Fibroblast of lung (primary cell): Measurements from ENCODE around the gene INCA1. TPM values are rescaled to one million over a fixed set of nuclear protein-coding genes. Genes with fewer than 3 reads are reported as not detected.
"Not testable (repeated sequence)": the region's sequence is repeated elsewhere in the genome, so short reads cannot be mapped to it uniquely, and the experiment has no call there.

ENCODE experiments used
- DNase-seq, 2 donors: peaks; one replicate each; pipeline versions ENCODE4 v3.0.0 to v3.0.0-alpha.2; 2010; ENCODE audit warnings: low read depth in 2 of 2
- H2AFZ ChIP-seq: 2 replicates; pipeline ENCODE4 v1.5.1; 2012; ENCODE audit warnings: low read length, control low read depth, inconsistent platforms
- H3K27ac ChIP-seq: 2 replicates; pipeline ENCODE4 v1.5.1; 2011; ENCODE audit warnings: low read length, control low read depth; ENCODE audit not compliant: insufficient read depth
- H3K27me3 ChIP-seq: 2 replicates; pipeline ENCODE4 v1.5.1; 2011; ENCODE audit warnings: mild to moderate bottlenecking, low read length; ENCODE audit not compliant: control insufficient read depth, insufficient read depth
- H3K36me3 ChIP-seq: 2 replicates; pipeline ENCODE4 v1.5.1; 2011; ENCODE audit warnings: low read length; ENCODE audit not compliant: control insufficient read depth, insufficient read depth
- H3K4me1 ChIP-seq: 2 replicates; pipeline ENCODE4 v1.5.1; 2011; ENCODE audit warnings: low read length; ENCODE audit not compliant: control insufficient read depth, insufficient read depth; ENCODE audit errors: extremely low read depth
- H3K4me2 ChIP-seq: 2 replicates; pipeline ENCODE4 v1.5.1; 2011; ENCODE audit warnings: low read length, control low read depth; ENCODE audit not compliant: insufficient read depth; ENCODE audit errors: extremely low read depth
- H3K4me3 ChIP-seq, 4 experiments: fragments of 200-600 bp in 1 of 4; sonication (generic) in 1 of 4; replicated peaks in 1 of 4; 2 replicates each; pipeline ENCODE4 v1.5.1; 2011 to 2016; ENCODE audit warnings: low read length in 4 of 4, low read depth in 3 of 4, mild to moderate bottlenecking in 3 of 4, control low read depth in 2 of 4, inconsistent platforms in 1 of 4, mixed read lengths in 1 of 4; ENCODE audit not compliant: insufficient read depth in 1 of 4; ENCODE audit errors: control extremely low read depth in 1 of 4
- H3K79me2 ChIP-seq: 2 replicates; pipeline ENCODE4 v1.5.1; 2012; ENCODE audit warnings: mild to moderate bottlenecking, low read length, inconsistent platforms; ENCODE audit not compliant: control insufficient read depth, insufficient read depth
- H3K9ac ChIP-seq: 2 replicates; pipeline ENCODE4 v1.5.1; 2011; ENCODE audit warnings: mild to moderate bottlenecking, low read length, control low read depth; ENCODE audit not compliant: insufficient read depth
- H3K9me3 ChIP-seq: 2 replicates; pipeline ENCODE4 v1.5.1; 2012; ENCODE audit warnings: low read depth, low read length; ENCODE audit not compliant: control insufficient read depth, insufficient read depth
- H4K20me1 ChIP-seq: 2 replicates; pipeline ENCODE4 v1.5.1; 2011; ENCODE audit warnings: low read length; ENCODE audit not compliant: control insufficient read depth, insufficient read depth; ENCODE audit errors: extremely low read depth
- CTCF ChIP-seq, 2 donors: IDR thresholded peaks in 1 of 2; conservative IDR thresholded peaks in 1 of 2; 1 replicate in 1 of 2; 2 replicates in 1 of 2; pipeline ENCODE4 v1.5.1; 2011 to 2012; ENCODE audit warnings: low read length in 2 of 2, control low read depth in 1 of 2, inconsistent platforms in 1 of 2, low read depth in 1 of 2, mild to moderate bottlenecking in 1 of 2
- EZH2 ChIP-seq: IDR thresholded peaks from 2 replicates; pipeline ENCODE4 v1.5.1; 2012; ENCODE audit warnings: low read length, control low read depth, mild to moderate bottlenecking; ENCODE audit errors: missing control alignments
- polyA plus RNA-seq, 2 donors: library from polyadenylated mRNA; depleted of rRNA in 1 of 2; stranded (reverse) in 1 of 2; unstranded in 1 of 2; fragments of >200 nt; gene quantifications; 2 replicates each; pipeline ENCODE4 v1.2.1, GENCODE V29; 2011 to 2012; ENCODE audit warnings: missing spikeins in 1 of 2
- total RNA-seq: library from RNA; depleted of rRNA; stranded (reverse); fragments of >200 nt; gene quantifications from 2 replicates; pipeline ENCODE4 v1.2.1, GENCODE V29; 2014

INCA1 gene
- total and polyA plus RNA-seq, 2 donors (not counting 1 experiment from before 2014, with no cell fraction given): 0.28 to 0.33 TPM

- H3K4me3 ChIP-seq: no peak overlapping the region
- no peaks in the 10 kb centered on the region for H3K36me3 ChIP-seq
- no peak for DNase-seq
- H3K27ac ChIP-seq: no peak overlapping the region
- no peaks in the 10 kb centered on the region for H3K79me2 ChIP-seq
- no peaks in the 10 kb centered on the region for H3K4me1 ChIP-seq
- no peaks in the 10 kb centered on the region for H3K27me3 ChIP-seq
- no peaks in the 10 kb centered on the region for H3K9me3 ChIP-seq
- no peak overlapping the region for H3K9ac ChIP-seq
- H3K4me2 ChIP-seq: no peak overlapping the region
- no peaks in the 10 kb centered on the region for H4K20me1 ChIP-seq
- TF ChIP-seq EZH2: no peak
- no peak for TF ChIP-seq CTCF (conservative IDR thresholded peaks at IDR 0.05 in 1 of 2, IDR thresholded peaks at IDR 0.05 in 1 of 2; ENCODE audit: low read depth in 1 of 2, low read length in 2 of 2)
- H2AFZ ChIP-seq: no peak overlapping the region
Observed at GRCh38 chr17:5032865-5033264, 35.5 kb upstream of the INCA1 start.

- Histone ChIP-seq H4K20me1 (no peaks in the 10 kb centered on the region), H3K4me1 (no peaks in the 10 kb centered on the region), H2AFZ (peak overlapping the region; percentile 86), H3K36me3 (no peaks in the 10 kb centered on the region), H3K27me3 (no peaks in the 10 kb centered on the region), H3K4me2 (peak overlapping the region; percentile 1), H3K9ac (no peak overlapping the region), H3K4me3 (peak overlapping the region in 2 of 4 experiments; percentile 39 to 51), H3K9me3 (no peaks in the 10 kb centered on the region), H3K27ac (no peak overlapping the region), H3K79me2 (no peaks in the 10 kb centered on the region)
- TF ChIP-seq CTCF (conservative IDR thresholded peaks at IDR 0.05 in 1 of 2, IDR thresholded peaks at IDR 0.05 in 1 of 2; ENCODE audit: low read depth in 1 of 2, low read length in 2 of 2) (peak; percentile 73 to 81), EZH2 (no peak)
- DNase-seq: peak; percentile 68 to 74
Observed at GRCh38 chr17:5031365-5032082, 34.2 kb upstream of the INCA1 start.

- H3K9me3 ChIP-seq, H3K27me3 ChIP-seq, H3K4me2 ChIP-seq, H3K9ac ChIP-seq, H3K79me2 ChIP-seq, DNase-seq, H3K4me3 ChIP-seq, H2AFZ ChIP-seq, H4K20me1 ChIP-seq, H3K36me3 ChIP-seq, H3K27ac ChIP-seq, H3K4me1 ChIP-seq: not testable (repeated sequence)
Observed at GRCh38 chr17:5030168-5030567, 32.8 kb upstream of the INCA1 start.
